ENCODE measurements around the gene CCDC85C. TPM values are rescaled to one million over a fixed set of nuclear protein-coding genes. Genes with fewer than 3 reads are reported as not detected.

CCDC85C gene
- total and polyA plus RNA-seq, 2 experiments from 2014 or later, result 4.5 to 24.9 TPM

DNA sequence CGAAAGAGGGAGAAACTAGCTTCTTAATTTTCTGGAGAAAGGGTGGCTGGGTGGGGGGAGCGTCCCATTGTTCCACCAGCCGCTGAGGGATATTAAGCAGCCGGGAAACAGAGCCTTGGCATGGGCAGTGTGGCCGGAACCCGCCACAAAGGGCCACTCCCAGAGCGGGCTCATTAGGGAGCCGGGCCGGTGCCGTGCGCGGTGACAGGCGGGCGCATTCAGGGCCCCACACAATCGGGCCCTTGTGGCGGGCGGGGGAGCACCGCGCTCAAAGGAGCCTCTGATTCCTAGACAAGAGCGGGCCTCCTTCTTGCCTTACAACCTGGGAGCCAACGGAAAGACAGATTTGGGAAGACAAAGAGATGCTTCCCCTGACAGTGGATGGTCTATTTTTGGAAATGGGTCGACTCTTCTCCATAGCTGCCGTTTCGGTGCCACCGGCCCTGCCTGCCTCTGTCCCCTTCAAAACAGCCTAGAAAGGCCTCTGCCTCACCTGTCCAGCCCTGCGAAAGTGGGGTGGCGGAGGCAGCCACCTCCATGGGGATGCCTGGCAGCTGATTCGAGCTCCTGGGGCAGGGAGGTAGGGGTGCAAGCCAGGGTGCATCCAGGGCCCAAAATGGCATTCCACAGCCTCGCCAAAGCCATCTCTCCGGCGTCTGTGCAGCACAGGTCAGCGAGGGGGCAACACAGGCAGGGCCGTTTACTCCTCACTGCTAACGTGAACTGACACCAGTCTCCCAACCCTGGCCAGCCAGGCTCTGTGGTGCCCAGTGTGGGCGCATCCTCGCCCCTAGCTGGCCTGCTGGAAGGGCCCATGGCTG lies 10.9 kb downstream of the CCDC85C start (continued):
- TF ChIP-seq CREB1 (CRISPR knock-in tag; IDR thresholded peaks at IDR 0.05; ENCODE audit: low read depth) (no peak), ZNF114 (CRISPR knock-in tag; IDR thresholded peaks at IDR 0.05) (no peak)
- TF ChIP-seq, protein P1, sequence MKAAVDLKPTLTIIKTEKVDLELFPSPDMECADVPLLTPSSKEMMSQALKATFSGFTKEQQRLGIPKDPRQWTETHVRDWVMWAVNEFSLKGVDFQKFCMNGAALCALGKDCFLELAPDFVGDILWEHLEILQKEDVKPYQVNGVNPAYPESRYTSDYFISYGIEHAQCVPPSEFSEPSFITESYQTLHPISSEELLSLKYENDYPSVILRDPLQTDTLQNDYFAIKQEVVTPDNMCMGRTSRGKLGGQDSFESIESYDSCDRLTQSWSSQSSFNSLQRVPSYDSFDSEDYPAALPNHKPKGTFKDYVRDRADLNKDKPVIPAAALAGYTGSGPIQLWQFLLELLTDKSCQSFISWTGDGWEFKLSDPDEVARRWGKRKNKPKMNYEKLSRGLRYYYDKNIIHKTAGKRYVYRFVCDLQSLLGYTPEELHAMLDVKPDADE (IDR thresholded peaks at IDR 0.05), result no peak

DNA sequence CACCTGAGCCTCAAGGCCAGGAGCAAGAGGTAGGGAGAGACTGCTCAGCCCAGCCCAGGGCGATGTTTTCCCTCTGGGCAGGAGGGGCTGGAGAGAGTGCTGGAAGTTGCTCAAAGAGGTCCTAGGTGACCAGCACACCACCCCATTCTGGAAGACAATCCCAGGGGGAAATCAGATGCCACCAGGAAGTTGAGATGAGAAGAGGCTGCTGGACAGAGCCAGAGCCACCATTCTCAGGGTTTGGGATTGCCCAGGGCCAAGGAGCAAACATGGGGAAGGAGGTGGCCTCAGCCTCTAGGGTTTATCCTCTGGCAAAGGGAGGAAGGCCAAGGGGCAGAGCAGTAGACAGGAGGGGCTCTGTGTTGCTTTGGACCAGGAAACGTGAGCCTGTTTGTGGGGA lies 11.6 kb downstream of the CCDC85C start:
- DNase-seq (ENCODE audit: low spot score) (no peak), ATAC-seq (no peak)
- Mint-ChIP-seq H3K36me3 (ENCODE audit: low read depth) (no peaks in the 10 kb centered on the region; the same call in 2 of the 3 replicates), H3K4me1 (peaks cover 37% of the 10 kb centered on the region), H3K9me3 (no peaks in the 10 kb centered on the region), H3K4me3 (no peak overlapping the region), H3K27me3 (ENCODE audit: insufficient read depth, low read depth, poor library complexity) (peaks cover 18% of the 10 kb centered on the region), H3K27ac (no peak overlapping the region)
- H3F3A ChIP-seq (replicated peaks; ENCODE audit: low read depth), result 0 out of 2 replicates have a peak, but pooled peaks cover 4% of the 10 kb centered on the region
- TF ChIP-seq, protein P2, sequence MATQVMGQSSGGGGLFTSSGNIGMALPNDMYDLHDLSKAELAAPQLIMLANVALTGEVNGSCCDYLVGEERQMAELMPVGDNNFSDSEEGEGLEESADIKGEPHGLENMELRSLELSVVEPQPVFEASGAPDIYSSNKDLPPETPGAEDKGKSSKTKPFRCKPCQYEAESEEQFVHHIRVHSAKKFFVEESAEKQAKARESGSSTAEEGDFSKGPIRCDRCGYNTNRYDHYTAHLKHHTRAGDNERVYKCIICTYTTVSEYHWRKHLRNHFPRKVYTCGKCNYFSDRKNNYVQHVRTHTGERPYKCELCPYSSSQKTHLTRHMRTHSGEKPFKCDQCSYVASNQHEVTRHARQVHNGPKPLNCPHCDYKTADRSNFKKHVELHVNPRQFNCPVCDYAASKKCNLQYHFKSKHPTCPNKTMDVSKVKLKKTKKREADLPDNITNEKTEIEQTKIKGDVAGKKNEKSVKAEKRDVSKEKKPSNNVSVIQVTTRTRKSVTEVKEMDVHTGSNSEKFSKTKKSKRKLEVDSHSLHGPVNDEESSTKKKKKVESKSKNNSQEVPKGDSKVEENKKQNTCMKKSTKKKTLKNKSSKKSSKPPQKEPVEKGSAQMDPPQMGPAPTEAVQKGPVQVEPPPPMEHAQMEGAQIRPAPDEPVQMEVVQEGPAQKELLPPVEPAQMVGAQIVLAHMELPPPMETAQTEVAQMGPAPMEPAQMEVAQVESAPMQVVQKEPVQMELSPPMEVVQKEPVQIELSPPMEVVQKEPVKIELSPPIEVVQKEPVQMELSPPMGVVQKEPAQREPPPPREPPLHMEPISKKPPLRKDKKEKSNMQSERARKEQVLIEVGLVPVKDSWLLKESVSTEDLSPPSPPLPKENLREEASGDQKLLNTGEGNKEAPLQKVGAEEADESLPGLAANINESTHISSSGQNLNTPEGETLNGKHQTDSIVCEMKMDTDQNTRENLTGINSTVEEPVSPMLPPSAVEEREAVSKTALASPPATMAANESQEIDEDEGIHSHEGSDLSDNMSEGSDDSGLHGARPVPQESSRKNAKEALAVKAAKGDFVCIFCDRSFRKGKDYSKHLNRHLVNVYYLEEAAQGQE (IDR thresholded peaks at IDR 0.05; ENCODE audit: unreplicated experiment), result peak; percentile 13
- TF ChIP-seq, protein P3, sequence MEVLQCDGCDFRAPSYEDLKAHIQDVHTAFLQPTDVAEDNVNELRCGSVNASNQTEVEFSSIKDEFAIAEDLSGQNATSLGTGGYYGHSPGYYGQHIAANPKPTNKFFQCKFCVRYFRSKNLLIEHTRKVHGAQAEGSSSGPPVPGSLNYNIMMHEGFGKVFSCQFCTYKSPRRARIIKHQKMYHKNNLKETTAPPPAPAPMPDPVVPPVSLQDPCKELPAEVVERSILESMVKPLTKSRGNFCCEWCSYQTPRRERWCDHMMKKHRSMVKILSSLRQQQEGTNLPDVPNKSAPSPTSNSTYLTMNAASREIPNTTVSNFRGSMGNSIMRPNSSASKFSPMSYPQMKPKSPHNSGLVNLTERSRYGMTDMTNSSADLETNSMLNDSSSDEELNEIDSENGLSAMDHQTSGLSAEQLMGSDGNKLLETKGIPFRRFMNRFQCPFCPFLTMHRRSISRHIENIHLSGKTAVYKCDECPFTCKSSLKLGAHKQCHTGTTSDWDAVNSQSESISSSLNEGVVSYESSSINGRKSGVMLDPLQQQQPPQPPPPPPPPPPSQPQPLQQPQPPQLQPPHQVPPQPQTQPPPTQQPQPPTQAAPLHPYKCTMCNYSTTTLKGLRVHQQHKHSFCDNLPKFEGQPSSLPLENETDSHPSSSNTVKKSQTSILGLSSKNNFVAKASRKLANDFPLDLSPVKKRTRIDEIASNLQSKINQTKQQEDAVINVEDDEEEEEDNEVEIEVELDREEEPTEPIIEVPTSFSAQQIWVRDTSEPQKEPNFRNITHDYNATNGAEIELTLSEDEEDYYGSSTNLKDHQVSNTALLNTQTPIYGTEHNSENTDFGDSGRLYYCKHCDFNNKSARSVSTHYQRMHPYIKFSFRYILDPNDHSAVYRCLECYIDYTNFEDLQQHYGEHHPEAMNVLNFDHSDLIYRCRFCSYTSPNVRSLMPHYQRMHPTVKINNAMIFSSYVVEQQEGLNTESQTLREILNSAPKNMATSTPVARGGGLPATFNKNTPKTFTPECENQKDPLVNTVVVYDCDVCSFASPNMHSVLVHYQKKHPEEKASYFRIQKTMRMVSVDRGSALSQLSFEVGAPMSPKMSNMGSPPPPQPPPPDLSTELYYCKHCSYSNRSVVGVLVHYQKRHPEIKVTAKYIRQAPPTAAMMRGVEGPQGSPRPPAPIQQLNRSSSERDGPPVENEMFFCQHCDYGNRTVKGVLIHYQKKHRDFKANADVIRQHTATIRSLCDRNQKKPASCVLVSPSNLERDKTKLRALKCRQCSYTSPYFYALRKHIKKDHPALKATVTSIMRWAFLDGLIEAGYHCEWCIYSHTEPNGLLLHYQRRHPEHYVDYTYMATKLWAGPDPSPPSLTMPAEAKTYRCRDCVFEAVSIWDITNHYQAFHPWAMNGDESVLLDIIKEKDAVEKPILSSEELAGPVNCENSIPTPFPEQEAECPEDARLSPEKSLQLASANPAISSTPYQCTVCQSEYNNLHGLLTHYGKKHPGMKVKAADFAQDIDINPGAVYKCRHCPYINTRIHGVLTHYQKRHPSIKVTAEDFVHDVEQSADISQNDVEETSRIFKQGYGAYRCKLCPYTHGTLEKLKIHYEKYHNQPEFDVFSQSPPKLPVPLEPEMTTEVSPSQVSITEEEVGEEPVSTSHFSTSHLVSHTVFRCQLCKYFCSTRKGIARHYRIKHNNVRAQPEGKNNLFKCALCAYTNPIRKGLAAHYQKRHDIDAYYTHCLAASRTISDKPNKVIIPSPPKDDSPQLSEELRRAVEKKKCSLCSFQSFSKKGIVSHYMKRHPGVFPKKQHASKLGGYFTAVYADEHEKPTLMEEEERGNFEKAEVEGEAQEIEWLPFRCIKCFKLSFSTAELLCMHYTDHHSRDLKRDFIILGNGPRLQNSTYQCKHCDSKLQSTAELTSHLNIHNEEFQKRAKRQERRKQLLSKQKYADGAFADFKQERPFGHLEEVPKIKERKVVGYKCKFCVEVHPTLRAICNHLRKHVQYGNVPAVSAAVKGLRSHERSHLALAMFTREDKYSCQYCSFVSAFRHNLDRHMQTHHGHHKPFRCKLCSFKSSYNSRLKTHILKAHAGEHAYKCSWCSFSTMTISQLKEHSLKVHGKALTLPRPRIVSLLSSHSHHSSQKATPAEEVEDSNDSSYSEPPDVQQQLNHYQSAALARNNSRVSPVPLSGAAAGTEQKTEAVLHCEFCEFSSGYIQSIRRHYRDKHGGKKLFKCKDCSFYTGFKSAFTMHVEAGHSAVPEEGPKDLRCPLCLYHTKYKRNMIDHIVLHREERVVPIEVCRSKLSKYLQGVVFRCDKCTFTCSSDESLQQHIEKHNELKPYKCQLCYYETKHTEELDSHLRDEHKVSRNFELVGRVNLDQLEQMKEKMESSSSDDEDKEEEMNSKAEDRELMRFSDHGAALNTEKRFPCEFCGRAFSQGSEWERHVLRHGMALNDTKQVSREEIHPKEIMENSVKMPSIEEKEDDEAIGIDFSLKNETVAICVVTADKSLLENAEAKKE (CRISPR knock-in tag; IDR thresholded peaks at IDR 0.05), result no peak
- TF ChIP-seq ZNF114 (CRISPR knock-in tag; IDR thresholded peaks at IDR 0.05) (no peak), STAT1 (IDR thresholded peaks at IDR 0.05; ENCODE audit: unreplicated experiment) (no peak)
- H2AFZ ChIP-seq, result no peak overlapping the region
- H3K27me3 ChIP-seq (ENCODE audit: insufficient read depth), result no peaks in the 10 kb centered on the region
- H3K4me1 ChIP-seq (ENCODE audit: insufficient read depth), result peaks cover 20% of the 10 kb centered on the region
- peaks cover 71% of the 10 kb centered on the region for H3K79me2 ChIP-seq (replicated peaks; ENCODE audit: insufficient read depth)
- no peak overlapping the region for H3K4me3 ChIP-seq
- peak overlapping the region; percentile 48; the same call in 1 of the 2 replicates for H3K4me2 ChIP-seq
- peaks cover 5% of the 10 kb centered on the region; the same call in 1 of the 2 replicates for H4K20me1 ChIP-seq (replicated peaks; ENCODE audit: insufficient read depth)
- no peaks in the 10 kb centered on the region for H3K36me3 ChIP-seq (ENCODE audit: insufficient read depth)
- no peaks in the 10 kb centered on the region for H3K9me2 ChIP-seq (ENCODE audit: insufficient read depth)
- no peak overlapping the region for H3K27ac ChIP-seq (ENCODE audit: low read depth)
